H1 (cell line): ENCODE data around the gene FBN2.

Experiments used
- EP300 ChIP-seq, 2 experiments: IDR thresholded peaks; 1 replicate in 1 of 2; 2 replicates in 1 of 2; pipeline ENCODE4 v1.6.1; 2011 to 2012; ENCODE audit warnings: low read depth in 2 of 2, low read length in 2 of 2, mild to moderate bottlenecking in 2 of 2, borderline replicate concordance in 1 of 2, inconsistent platforms in 1 of 2, moderate library complexity in 1 of 2
- EZH2 ChIP-seq: fragments of 200-600 bp; sonication (generic); IDR thresholded peaks from 2 replicates; pipeline ENCODE4 v1.7.1; 2012; ENCODE audit warnings: low read depth, mild to moderate bottlenecking, moderate library complexity, low read length, inconsistent platforms; ENCODE audit not compliant: severe bottlenecking
- HDAC6 ChIP-seq: IDR thresholded peaks from one replicate; pipeline ENCODE4 v1.7.1; 2012; ENCODE audit warnings: low read depth, mild to moderate bottlenecking, inconsistent platforms, low read length, moderate library complexity
- MAX ChIP-seq: IDR thresholded peaks from 2 replicates; pipeline ENCODE4 v1.6.1; 2012; ENCODE audit warnings: inconsistent platforms
- POLR2A ChIP-seq, 2 experiments: IDR thresholded peaks; 1 replicate in 1 of 2; 2 replicates in 1 of 2; pipeline ENCODE4 v1.6.1; 2011; ENCODE audit warnings: low read depth in 2 of 2, low read length in 2 of 2, mild to moderate bottlenecking in 2 of 2; ENCODE audit errors: control extremely low read depth in 1 of 2
- POLR2AphosphoS5 ChIP-seq: IDR thresholded peaks from 2 replicates; pipeline ENCODE4 v1.6.1; 2011; ENCODE audit warnings: low read depth, low read length
- YY1 ChIP-seq: IDR thresholded peaks from 2 replicates; pipeline ENCODE4 v1.6.1; 2011; ENCODE audit warnings: low read depth, mild to moderate bottlenecking, low read length
- ZNF274 ChIP-seq: IDR thresholded peaks from 2 replicates; pipeline ENCODE4 v1.7.0; 2012; ENCODE audit warnings: low read length, borderline replicate concordance; ENCODE audit errors: extremely low read depth
- TF ChIP-seq, protein P1 (sequence below), 3 experiments: IDR thresholded peaks; 1 replicate in 2 of 3; 2 replicates in 1 of 3; pipeline versions ENCODE4 v1.5.1 to v1.6.1; 2011; ENCODE audit warnings: low read length in 3 of 3, mild to moderate bottlenecking in 3 of 3, inconsistent platforms in 2 of 3, low read depth in 1 of 3, moderate library complexity in 1 of 3; ENCODE audit not compliant: insufficient read depth in 1 of 3; ENCODE audit errors: control extremely low read depth in 1 of 3

- TF ChIP-seq POLR2A (IDR thresholded peaks at IDR 0.05; ENCODE audit: control extremely low read depth in 1 of 2, low read depth in 2 of 2, low read length in 2 of 2) (no peak), ZNF274 (no peak), POLR2AphosphoS5 (no peak), YY1 (no peak), MAX (no peak), HDAC6 (no peak), EZH2 (no peak), EP300 (IDR thresholded peaks at IDR 0.05; ENCODE audit: borderline replicate concordance in 1 of 2, low read depth in 2 of 2, low read length in 2 of 2) (no peak)
- TF ChIP-seq, protein P1, sequence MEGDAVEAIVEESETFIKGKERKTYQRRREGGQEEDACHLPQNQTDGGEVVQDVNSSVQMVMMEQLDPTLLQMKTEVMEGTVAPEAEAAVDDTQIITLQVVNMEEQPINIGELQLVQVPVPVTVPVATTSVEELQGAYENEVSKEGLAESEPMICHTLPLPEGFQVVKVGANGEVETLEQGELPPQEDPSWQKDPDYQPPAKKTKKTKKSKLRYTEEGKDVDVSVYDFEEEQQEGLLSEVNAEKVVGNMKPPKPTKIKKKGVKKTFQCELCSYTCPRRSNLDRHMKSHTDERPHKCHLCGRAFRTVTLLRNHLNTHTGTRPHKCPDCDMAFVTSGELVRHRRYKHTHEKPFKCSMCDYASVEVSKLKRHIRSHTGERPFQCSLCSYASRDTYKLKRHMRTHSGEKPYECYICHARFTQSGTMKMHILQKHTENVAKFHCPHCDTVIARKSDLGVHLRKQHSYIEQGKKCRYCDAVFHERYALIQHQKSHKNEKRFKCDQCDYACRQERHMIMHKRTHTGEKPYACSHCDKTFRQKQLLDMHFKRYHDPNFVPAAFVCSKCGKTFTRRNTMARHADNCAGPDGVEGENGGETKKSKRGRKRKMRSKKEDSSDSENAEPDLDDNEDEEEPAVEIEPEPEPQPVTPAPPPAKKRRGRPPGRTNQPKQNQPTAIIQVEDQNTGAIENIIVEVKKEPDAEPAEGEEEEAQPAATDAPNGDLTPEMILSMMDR (IDR thresholded peaks at IDR 0.05; ENCODE audit: control extremely low read depth in 1 of 3, insufficient read depth in 1 of 3, low read depth in 1 of 3, low read length in 3 of 3), result no peak
Measured at GRCh38 chr5:128208436-128208835, 329.6 kb downstream of the FBN2 start.
